Measurements from ENCODE around the gene PPP2CA. TPM values are rescaled to one million over a fixed set of nuclear protein-coding genes. Genes with fewer than 3 reads are reported as not detected.
"Not testable (repeated sequence)": the region's sequence is repeated elsewhere in the genome, so short reads cannot be mapped to it uniquely, and the experiment has no call there.

PPP2CA gene
- total RNA-seq, 4 donors from 2014 or later = 129 to 306 (median 215) TPM

- peaks cover 0 to 68% (median 32%) of the 10 kb centered on the region in 3 donors for H3K36me3 ChIP-seq
- peaks cover 0 to 51% (median 12%) of the 10 kb centered on the region in 3 donors for H3K4me1 ChIP-seq
- intact Hi-C loops (cut with DNase I) = no loop called here
- no peak overlapping the region for H3K4me3 ChIP-seq
- no peaks in the 10 kb centered on the region for H3K27me3 ChIP-seq
- no peak for TF ChIP-seq POLR2A (IDR thresholded peaks at IDR 0.05)
- no peak for TF ChIP-seq CTCF (IDR thresholded peaks at IDR 0.05)
- DNase-seq = no peak
- WGBS, 2 donors = 92 to 95% methylated on average over 4 of the region's 4 CpGs
- H3K9me3 ChIP-seq = no peaks in the 10 kb centered on the region
- H3K27ac ChIP-seq = no peak overlapping the region
These were observed 53.9 kb downstream of the PPP2CA start for GRCh38 chr5:134171972-134172371.

- Histone ChIP-seq H3K4me3 (no peak overlapping the region), H3K36me3 (peaks cover 16 to 99% (median 38%) of the 10 kb centered on the region in 3 donors), H3K27me3 (no peaks in the 10 kb centered on the region), H3K27ac (no peak overlapping the region), H3K9me3 (no peaks in the 10 kb centered on the region), H3K4me1 (peaks cover 0 to 7% (median 0%) of the 10 kb centered on the region in 3 donors)
- TF ChIP-seq CTCF (IDR thresholded peaks at IDR 0.05) (no peak), POLR2A (IDR thresholded peaks at IDR 0.05) (no peak)
- WGBS, 2 donors = 91 to 98% methylated on average over 5 of the region's 5 CpGs
- intact Hi-C loops (cut with DNase I) = no loop called here
- DNase-seq = no peak
These were observed 63.3 kb downstream of the PPP2CA start for GRCh38 chr5:134162592-134162991.

- Histone ChIP-seq H3K27me3 (no peaks in the 10 kb centered on the region), H3K9me3 (no peaks in the 10 kb centered on the region), H3K4me1 (peaks cover 0 to 7% (median 0%) of the 10 kb centered on the region in 3 donors), H3K36me3 (peaks cover 16 to 99% (median 35%) of the 10 kb centered on the region in 3 donors), H3K4me3 (no peak overlapping the region), H3K27ac (no peak overlapping the region)
- TF ChIP-seq POLR2A (IDR thresholded peaks at IDR 0.05) (no peak), CTCF (IDR thresholded peaks at IDR 0.05) (no peak)
- intact Hi-C loops (cut with DNase I) = no loop called here
- WGBS, 2 donors = 95 to 98% methylated on average over 6 of the region's 6 CpGs
- no peak for DNase-seq
These were observed 64.1 kb downstream of the PPP2CA start for GRCh38 chr5:134161513-134162395.

GRCh38 chr5:134153657-134154056 lies 72.2 kb downstream of the PPP2CA start:
- intact Hi-C loops (cut with DNase I) = no loop called here
- no peak overlapping the region for H3K27ac ChIP-seq
- H3K27me3 ChIP-seq = no peaks in the 10 kb centered on the region
- peaks cover 17 to 100% (median 24%) of the 10 kb centered on the region in 3 donors for H3K36me3 ChIP-seq
- no peaks in the 10 kb centered on the region for H3K9me3 ChIP-seq
- 85 to 92% methylated on average over 1 of the region's 1 CpG for WGBS, 2 donors
- peaks cover 3 to 13% (median 4%) of the 10 kb centered on the region in 3 donors for H3K4me1 ChIP-seq
- no peak for DNase-seq
- no peak overlapping the region for H3K4me3 ChIP-seq
- no peak for TF ChIP-seq POLR2A (IDR thresholded peaks at IDR 0.05)
- no peak for TF ChIP-seq CTCF (IDR thresholded peaks at IDR 0.05)

GRCh38 chr5:134153241-134153640 lies 72.6 kb downstream of the PPP2CA start:
- WGBS, 2 donors = 89 to 96% methylated on average over 3 of the region's 3 CpGs
- intact Hi-C loops (cut with DNase I) = no loop called here
- Histone ChIP-seq H3K27ac (no peak overlapping the region), H3K9me3 (no peaks in the 10 kb centered on the region), H3K36me3 (peaks cover 17 to 100% (median 20%) of the 10 kb centered on the region in 3 donors), H3K27me3 (no peaks in the 10 kb centered on the region), H3K4me1 (peaks cover 3 to 16% (median 4%) of the 10 kb centered on the region in 3 donors), H3K4me3 (no peak overlapping the region)
- no peak for DNase-seq
- TF ChIP-seq POLR2A (IDR thresholded peaks at IDR 0.05) (no peak), CTCF (IDR thresholded peaks at IDR 0.05) (no peak)

GRCh38 chr5:134152173-134152832 lies 73.6 kb downstream of the PPP2CA start:
- DNase-seq; H3K4me3 ChIP-seq; intact Hi-C loops (cut with DNase I); H3K9me3 ChIP-seq; H3K27ac ChIP-seq; H3K27me3 ChIP-seq: not testable (repeated sequence)
- Histone ChIP-seq H3K4me1 (peaks cover 3 to 20% (median 4%) of the 10 kb centered on the region in 3 donors), H3K36me3 (peaks cover 14 to 100% (median 17%) of the 10 kb centered on the region in 3 donors)
- 94% methylated on average over 12 to 14 of the region's 15 CpGs for WGBS, 2 donors

Data from esophagus squamous epithelium (tissue), 5 donors.